Keratinocyte (primary cell): Measurements from ENCODE around the gene CMIP. TPM values are rescaled to one million over a fixed set of nuclear protein-coding genes. Genes with fewer than 3 reads are reported as not detected.

Experiments
- DNase-seq: peaks from one replicate; pipeline ENCODE4 v3.0.0-alpha.2; 2011; ENCODE audit warnings: low read depth, missing footprints, low spot score
- FAIRE-seq: peaks from 2 replicates; lab custom pipeline; 2011; peaks lifted over from hg19 to GRCh38; lab: Jason Lieb, UNC
- H2AFZ ChIP-seq: 2 replicates; pipeline ENCODE4 v1.6.0; 2012; ENCODE audit warnings: low read length, control low read depth, inconsistent platforms; ENCODE audit not compliant: control insufficient read depth
- H3K27ac ChIP-seq: 2 replicates; pipeline ENCODE4 v1.5.1; 2011; ENCODE audit warnings: low read length; ENCODE audit not compliant: control insufficient read depth, insufficient read depth
- H3K27me3 ChIP-seq: 3 replicates; pipeline ENCODE4 v1.6.0; 2011; ENCODE audit warnings: low read length; ENCODE audit not compliant: control insufficient read depth, insufficient read depth; ENCODE audit errors: extremely low read depth
- H3K36me3 ChIP-seq, 2 experiments: 2 replicates in 1 of 2; 3 replicates in 1 of 2; pipeline ENCODE4 v1.5.1; 2011; ENCODE audit warnings: low read length in 2 of 2, mild to moderate bottlenecking in 1 of 2; ENCODE audit not compliant: control insufficient read depth in 2 of 2, insufficient read depth in 2 of 2; ENCODE audit errors: extremely low read depth in 1 of 2
- H3K4me1 ChIP-seq: 3 replicates; pipeline ENCODE4 v1.5.1; 2011; ENCODE audit warnings: low read length; ENCODE audit not compliant: control insufficient read depth, insufficient read depth; ENCODE audit errors: extremely low read depth
- H3K4me2 ChIP-seq: 3 replicates; pipeline ENCODE4 v1.6.0; 2011; ENCODE audit warnings: low read depth, low read length; ENCODE audit not compliant: control insufficient read depth, insufficient read depth; ENCODE audit errors: extremely low read depth
- H3K4me3 ChIP-seq, 3 experiments: fragments of 200-600 bp in 1 of 3; sonication (generic) in 1 of 3; 2 replicates in 2 of 3; 3 replicates in 1 of 3; pipeline ENCODE4 v1.5.1; 2011 to 2016; ENCODE audit warnings: low read length in 3 of 3, mild to moderate bottlenecking in 3 of 3, control low read depth in 2 of 3, inconsistent platforms in 1 of 3, low read depth in 1 of 3, mixed read lengths in 1 of 3, mixed run types in 1 of 3, moderate library complexity in 1 of 3; ENCODE audit not compliant: control insufficient read depth in 2 of 3, insufficient read depth in 2 of 3; ENCODE audit errors: extremely low read depth in 1 of 3
- H3K79me2 ChIP-seq: 2 replicates; pipeline ENCODE4 v1.6.0; 2012; ENCODE audit warnings: low read length; ENCODE audit not compliant: control insufficient read depth, insufficient read depth
- H3K9ac ChIP-seq: 3 replicates; pipeline ENCODE4 v1.6.0; 2011; ENCODE audit warnings: low read length; ENCODE audit not compliant: control insufficient read depth, insufficient read depth; ENCODE audit errors: extremely low read depth
- H3K9me1 ChIP-seq: 3 replicates; pipeline ENCODE4 v1.6.0; 2011; ENCODE audit warnings: low read length; ENCODE audit not compliant: control insufficient read depth, insufficient read depth; ENCODE audit errors: extremely low read depth
- H3K9me3 ChIP-seq: 2 replicates; pipeline ENCODE4 v1.5.1; 2012; ENCODE audit warnings: low read depth, low read length; ENCODE audit not compliant: control insufficient read depth
- H4K20me1 ChIP-seq: 3 replicates; pipeline ENCODE4 v1.6.0; 2011; ENCODE audit warnings: low read length; ENCODE audit not compliant: control insufficient read depth, insufficient read depth; ENCODE audit errors: extremely low read depth
- EZH2 ChIP-seq: IDR thresholded peaks from one replicate; pipeline ENCODE4 v1.6.1; 2012; ENCODE audit warnings: inconsistent platforms, mild to moderate bottlenecking, low read length, moderate library complexity
- dilution Hi-C: fragments of 300-500 bp; cut with MboI; formaldehyde crosslinking; loops from one replicate; pipeline ENCODE4 v1.7.0; 2020; ENCODE audit warnings: low sequenced_read_pairs; ENCODE audit not compliant: extremely low pct_ligation_motif_present
- polyA plus RNA-seq, 5 experiments: library from polyadenylated mRNA; depleted of rRNA in 3 of 5; stranded (reverse) in 3 of 5; stranded (forward) in 1 of 5; unstranded in 1 of 5; fragments of >200 nt; gene quantifications; 1 replicate in 1 of 5; 2 replicates in 3 of 5; 3 replicates in 1 of 5; pipeline versions ENCODE4 v1.2.1 to v1.2.3, GENCODE V29; 2011 to 2012; ENCODE audit warnings: missing spikeins in 2 of 5, low read depth in 1 of 5, low replicate concordance in 1 of 5
- TF ChIP-seq, protein P1 (sequence below), 3 experiments: IDR thresholded peaks in 1 of 3; conservative IDR thresholded peaks in 1 of 3; optimal IDR thresholded peaks in 1 of 3; 2 replicates in 2 of 3; 3 replicates in 1 of 3; pipeline versions ENCODE3 to v1.5.1; 2011; ENCODE audit warnings: low read length in 3 of 3, mild to moderate bottlenecking in 3 of 3, moderate library complexity in 2 of 3, control low read depth in 1 of 3, inconsistent platforms in 1 of 3; ENCODE audit not compliant: insufficient read depth in 2 of 3; ENCODE audit errors: extremely low read depth in 1 of 3

CMIP gene
- polyA plus RNA-seq, 1 donor (not counting 4 experiments of a cell fraction or from before 2014, with no cell fraction given) = 5.0 TPM

DNA sequence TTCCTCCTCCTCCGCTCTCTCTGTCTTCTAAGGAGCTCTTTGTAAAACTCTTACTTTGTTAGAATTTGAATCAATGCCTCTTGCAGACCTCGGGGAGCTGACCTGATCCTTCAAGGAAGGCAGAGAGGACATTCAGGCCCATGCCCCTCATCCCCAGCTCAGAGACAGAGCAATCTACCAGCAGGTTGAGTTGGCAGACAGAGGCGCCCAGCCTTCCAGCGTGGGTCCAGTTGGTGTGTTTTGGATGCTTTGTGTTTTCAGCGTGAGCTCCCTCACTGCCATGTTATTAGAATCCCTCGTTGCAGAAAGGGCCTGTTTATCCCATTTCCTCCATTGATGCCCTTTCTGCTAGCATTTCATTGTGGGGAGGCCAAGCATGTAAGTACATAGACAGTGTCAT is 167.1 kb downstream of the CMIP start:
- Histone ChIP-seq H3K36me3 (peaks cover 18 to 28% of the 10 kb centered on the region in 2 experiments), H3K4me2 (no peak overlapping the region), H3K79me2 (peaks cover 59% of the 10 kb centered on the region), H3K4me1 (peaks cover 21% of the 10 kb centered on the region), H3K4me3 (no peak overlapping the region), H4K20me1 (no peaks in the 10 kb centered on the region), H3K9me1 (peaks cover 7% of the 10 kb centered on the region), H3K27ac (no peak overlapping the region), H2AFZ (no peak overlapping the region), H3K27me3 (no peaks in the 10 kb centered on the region), H3K9me3 (no peaks in the 10 kb centered on the region), H3K9ac (no peak overlapping the region)
- dilution Hi-C loops = no loop called here
- no peak for FAIRE-seq
- no peak for DNase-seq
- TF ChIP-seq EZH2 = no peak
- TF ChIP-seq, protein P1, sequence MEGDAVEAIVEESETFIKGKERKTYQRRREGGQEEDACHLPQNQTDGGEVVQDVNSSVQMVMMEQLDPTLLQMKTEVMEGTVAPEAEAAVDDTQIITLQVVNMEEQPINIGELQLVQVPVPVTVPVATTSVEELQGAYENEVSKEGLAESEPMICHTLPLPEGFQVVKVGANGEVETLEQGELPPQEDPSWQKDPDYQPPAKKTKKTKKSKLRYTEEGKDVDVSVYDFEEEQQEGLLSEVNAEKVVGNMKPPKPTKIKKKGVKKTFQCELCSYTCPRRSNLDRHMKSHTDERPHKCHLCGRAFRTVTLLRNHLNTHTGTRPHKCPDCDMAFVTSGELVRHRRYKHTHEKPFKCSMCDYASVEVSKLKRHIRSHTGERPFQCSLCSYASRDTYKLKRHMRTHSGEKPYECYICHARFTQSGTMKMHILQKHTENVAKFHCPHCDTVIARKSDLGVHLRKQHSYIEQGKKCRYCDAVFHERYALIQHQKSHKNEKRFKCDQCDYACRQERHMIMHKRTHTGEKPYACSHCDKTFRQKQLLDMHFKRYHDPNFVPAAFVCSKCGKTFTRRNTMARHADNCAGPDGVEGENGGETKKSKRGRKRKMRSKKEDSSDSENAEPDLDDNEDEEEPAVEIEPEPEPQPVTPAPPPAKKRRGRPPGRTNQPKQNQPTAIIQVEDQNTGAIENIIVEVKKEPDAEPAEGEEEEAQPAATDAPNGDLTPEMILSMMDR (optimal IDR thresholded peaks at IDR 0.05 in 1 of 3, IDR thresholded peaks at IDR 0.05 in 1 of 3, conservative IDR thresholded peaks at IDR 0.05 in 1 of 3; ENCODE audit: extremely low read depth in 1 of 3, insufficient read depth in 2 of 3, low read length in 3 of 3) = no peak

DNA sequence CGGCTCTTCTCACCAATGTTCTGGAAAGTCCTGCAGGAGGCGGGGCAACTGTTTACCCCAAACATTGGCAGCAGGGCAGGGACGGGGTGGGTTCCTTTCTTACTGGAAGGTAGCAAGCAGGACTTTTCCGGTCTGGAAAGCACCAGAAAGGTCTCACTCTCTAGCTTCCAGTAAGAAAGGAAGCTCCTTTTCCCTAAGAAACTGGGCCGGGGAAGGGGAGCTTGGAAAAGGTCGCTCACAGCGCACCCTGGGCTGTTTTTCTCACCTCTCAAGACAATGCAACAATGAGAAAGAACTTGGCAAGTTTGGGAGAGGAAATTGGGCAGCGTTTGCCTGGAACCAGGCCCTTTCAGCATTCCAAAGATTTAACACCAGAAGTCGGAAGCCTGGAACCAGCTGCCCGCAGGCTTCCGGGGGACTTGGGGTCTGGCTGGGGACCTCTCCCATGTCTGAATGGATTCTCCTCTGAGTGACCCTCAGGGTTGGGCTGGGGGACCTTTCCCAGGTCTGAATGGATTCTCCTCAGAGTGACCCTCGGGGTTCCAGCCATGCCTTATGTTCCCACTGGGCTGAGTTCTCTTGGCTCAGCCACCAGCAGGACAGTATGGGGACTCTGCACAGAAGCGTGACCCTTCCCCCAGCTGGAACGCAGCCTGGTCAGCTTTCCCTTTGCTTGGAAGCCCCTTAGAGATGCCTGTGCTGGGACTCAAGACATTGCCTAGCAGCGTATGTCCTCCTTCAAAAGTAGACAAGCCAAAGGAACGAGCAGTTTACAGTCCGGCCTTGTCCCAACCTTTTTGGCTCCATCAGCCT is 167.9 kb downstream of the CMIP start:
- Histone ChIP-seq H4K20me1 (no peaks in the 10 kb centered on the region), H3K36me3 (peaks cover 22 to 27% of the 10 kb centered on the region in 2 experiments), H3K4me3 (no peak overlapping the region), H3K27me3 (no peaks in the 10 kb centered on the region), H3K9ac (no peak overlapping the region), H3K4me2 (no peak overlapping the region), H3K79me2 (peaks cover 59% of the 10 kb centered on the region), H3K4me1 (peaks cover 14% of the 10 kb centered on the region), H3K9me3 (no peaks in the 10 kb centered on the region), H3K27ac (no peak overlapping the region), H2AFZ (no peak overlapping the region), H3K9me1 (peaks cover 7% of the 10 kb centered on the region)
- TF ChIP-seq, protein P1 (optimal IDR thresholded peaks at IDR 0.05 in 1 of 3, IDR thresholded peaks at IDR 0.05 in 1 of 3, conservative IDR thresholded peaks at IDR 0.05 in 1 of 3; ENCODE audit: extremely low read depth in 1 of 3, insufficient read depth in 2 of 3, low read length in 3 of 3) = no peak
- TF ChIP-seq EZH2 = no peak
- no peak for DNase-seq
- FAIRE-seq = no peak
- dilution Hi-C loops = no loop called here
